Measurements from ENCODE around the gene ARID5A. TPM values are rescaled to one million over a fixed set of nuclear protein-coding genes. Genes with fewer than 3 reads are reported as not detected.

The ARID5A gene
- total and polyA plus RNA-seq, 2 donors (not counting 1 experiment from before 2014, with no cell fraction given): 35.5 to 93.0 TPM

DNA sequence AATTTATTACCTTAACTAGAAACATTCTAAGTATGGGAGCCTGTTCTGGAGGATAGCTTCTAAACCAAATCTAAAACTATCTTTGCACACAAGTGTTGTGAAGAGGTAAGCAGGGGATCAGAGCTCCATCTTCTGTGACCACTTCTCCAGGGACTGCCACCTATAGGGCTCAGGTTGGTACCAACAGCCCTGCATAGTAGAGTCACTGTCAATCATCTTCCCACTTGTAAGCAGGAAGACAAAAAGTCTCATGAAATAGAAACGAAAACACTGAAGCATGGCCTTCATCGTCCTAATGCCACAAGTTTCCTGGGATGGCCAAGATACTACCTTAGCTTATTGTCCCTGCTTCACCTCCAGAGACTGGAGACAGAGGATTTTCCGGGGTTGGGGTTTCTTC is 57.7 kb downstream of the ARID5A start:
- intact Hi-C loops (cut with micrococcal nuclease): no loop called here
- Histone ChIP-seq H3K4me1 (ENCODE audit: control insufficient read depth in 2 of 2, insufficient read depth in 2 of 2, low read length in 2 of 2) (no peaks in the 10 kb centered on the region), H4K20me1 (ENCODE audit: control insufficient read depth, insufficient read depth, low read length, poor library complexity, severe bottlenecking) (no peaks in the 10 kb centered on the region), H3K9ac (ENCODE audit: low read length) (no peak overlapping the region), H2AFZ (ENCODE audit: insufficient read depth, low read depth, low read length, poor library complexity, severe bottlenecking) (no peak overlapping the region), H3K27me3 (replicated peaks in 1 of 4; ENCODE audit: control extremely low read depth in 1 of 4, control insufficient read depth in 3 of 4, insufficient read depth in 4 of 4, low read length in 3 of 4) (no peaks in the 10 kb centered on the region), H3K27ac (ENCODE audit: low read length in 2 of 2) (no peak overlapping the region), H3K79me2 (ENCODE audit: control insufficient read depth, insufficient read depth, low read length) (no peaks in the 10 kb centered on the region), H3K4me2 (replicated peaks; ENCODE audit: low read depth, low read length, poor library complexity, severe bottlenecking) (no peak overlapping the region), H3K9me3 (ENCODE audit: control extremely low read depth in 1 of 3, control insufficient read depth in 2 of 3, insufficient read depth in 1 of 3, low read length in 2 of 3) (no peaks in the 10 kb centered on the region), H3K4me3 (ENCODE audit: control extremely low read depth in 1 of 5, extremely low read depth in 1 of 5, insufficient read depth in 1 of 5, low read depth in 2 of 5, low read length in 4 of 5) (no peak overlapping the region), H3K36me3 (replicated peaks in 1 of 2; ENCODE audit: control extremely low read depth in 1 of 2, control insufficient read depth in 1 of 2, extremely low read depth in 1 of 2, insufficient read depth in 2 of 2, low read length in 1 of 2) (peaks cover 10 to 56% of the 10 kb centered on the region in 2 experiments)
- ChIA-PET CTCF (interaction anchor here (1.0 kb wide), 1 partner anchor 10 kb away, joined by 3 read pairs; no protein-coding TSS in a partner anchor), POLR2A (no interaction called here)
- ATAC-seq (ENCODE audit: low read depth): no peak
- H3K4me3 Mint-ChIP-seq: no peak overlapping the region
- 39% methylated on average over 3 of the region's 3 CpGs for WGBS (ENCODE audit: insufficient coverage)
- no peak for TF ChIP-seq EZH2 (IDR thresholded peaks at IDR 0.05; ENCODE audit: borderline replicate concordance, insufficient read depth, low read depth, low read length, poor library complexity, severe bottlenecking)
- TF ChIP-seq, protein P1, sequence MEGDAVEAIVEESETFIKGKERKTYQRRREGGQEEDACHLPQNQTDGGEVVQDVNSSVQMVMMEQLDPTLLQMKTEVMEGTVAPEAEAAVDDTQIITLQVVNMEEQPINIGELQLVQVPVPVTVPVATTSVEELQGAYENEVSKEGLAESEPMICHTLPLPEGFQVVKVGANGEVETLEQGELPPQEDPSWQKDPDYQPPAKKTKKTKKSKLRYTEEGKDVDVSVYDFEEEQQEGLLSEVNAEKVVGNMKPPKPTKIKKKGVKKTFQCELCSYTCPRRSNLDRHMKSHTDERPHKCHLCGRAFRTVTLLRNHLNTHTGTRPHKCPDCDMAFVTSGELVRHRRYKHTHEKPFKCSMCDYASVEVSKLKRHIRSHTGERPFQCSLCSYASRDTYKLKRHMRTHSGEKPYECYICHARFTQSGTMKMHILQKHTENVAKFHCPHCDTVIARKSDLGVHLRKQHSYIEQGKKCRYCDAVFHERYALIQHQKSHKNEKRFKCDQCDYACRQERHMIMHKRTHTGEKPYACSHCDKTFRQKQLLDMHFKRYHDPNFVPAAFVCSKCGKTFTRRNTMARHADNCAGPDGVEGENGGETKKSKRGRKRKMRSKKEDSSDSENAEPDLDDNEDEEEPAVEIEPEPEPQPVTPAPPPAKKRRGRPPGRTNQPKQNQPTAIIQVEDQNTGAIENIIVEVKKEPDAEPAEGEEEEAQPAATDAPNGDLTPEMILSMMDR (IDR thresholded peaks at IDR 0.05): no peak
- no peak for DNase-seq
- H3K27ac Mint-ChIP-seq: no peak overlapping the region
- H3K27me3 Mint-ChIP-seq: no peaks in the 10 kb centered on the region
- H3K9me3 Mint-ChIP-seq (ENCODE audit: insufficient read depth): no peaks in the 10 kb centered on the region
- H3K4me1 Mint-ChIP-seq: no peaks in the 10 kb centered on the region

DNA sequence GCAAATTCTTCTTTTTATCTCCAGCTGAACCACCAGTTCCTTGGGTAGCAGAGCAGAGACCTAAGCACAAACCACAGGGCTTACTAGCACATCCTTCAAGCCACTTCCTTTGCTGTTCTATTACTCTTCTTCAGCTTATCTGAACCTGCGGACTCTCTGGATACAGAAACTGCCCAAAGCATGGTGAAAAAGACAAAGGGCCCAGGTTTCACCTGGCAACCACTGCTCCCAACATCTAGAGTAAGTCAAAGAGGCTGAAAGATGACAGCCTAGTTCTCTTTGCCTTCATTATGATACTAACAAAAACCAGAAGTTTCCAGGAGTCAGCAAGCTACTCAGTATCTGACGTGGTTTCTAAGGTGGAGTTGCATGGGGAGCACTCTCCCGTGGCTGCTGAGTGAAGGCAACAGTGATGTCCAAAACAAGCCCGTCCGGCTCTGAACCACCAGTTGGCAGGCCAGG is 58.2 kb downstream of the ARID5A start:
- Mint-ChIP-seq H3K9me3 (ENCODE audit: insufficient read depth) (no peaks in the 10 kb centered on the region), H3K4me3 (no peak overlapping the region), H3K27me3 (no peaks in the 10 kb centered on the region), H3K27ac (no peak overlapping the region), H3K4me1 (no peaks in the 10 kb centered on the region)
- H3K4me3 ChIP-seq (ENCODE audit: control extremely low read depth in 1 of 5, extremely low read depth in 1 of 5, insufficient read depth in 1 of 5, low read depth in 2 of 5, low read length in 4 of 5): no peak overlapping the region
- DNase-seq (no peak), ATAC-seq (ENCODE audit: low read depth) (no peak)
- H3K36me3 ChIP-seq (replicated peaks in 1 of 2; ENCODE audit: control extremely low read depth in 1 of 2, control insufficient read depth in 1 of 2, extremely low read depth in 1 of 2, insufficient read depth in 2 of 2, low read length in 1 of 2): peaks cover 10 to 57% of the 10 kb centered on the region in 2 experiments
- H3K27me3 ChIP-seq (replicated peaks in 1 of 4; ENCODE audit: control extremely low read depth in 1 of 4, control insufficient read depth in 3 of 4, insufficient read depth in 4 of 4, low read length in 3 of 4): no peaks in the 10 kb centered on the region
- 67% methylated on average over 5 of the region's 5 CpGs for WGBS (ENCODE audit: insufficient coverage)
- H3K79me2 ChIP-seq (ENCODE audit: control insufficient read depth, insufficient read depth, low read length): no peaks in the 10 kb centered on the region
- no peaks in the 10 kb centered on the region for H3K9me3 ChIP-seq (ENCODE audit: control extremely low read depth in 1 of 3, control insufficient read depth in 2 of 3, insufficient read depth in 1 of 3, low read length in 2 of 3)
- no peaks in the 10 kb centered on the region for H4K20me1 ChIP-seq (ENCODE audit: control insufficient read depth, insufficient read depth, low read length, poor library complexity, severe bottlenecking)
- POLR2A ChIA-PET: no interaction called here
- CTCF ChIA-PET: interaction anchor here (1.0 kb wide), 1 partner anchor 9 kb away, joined by 3 read pairs; no protein-coding TSS in a partner anchor
- H3K27ac ChIP-seq (ENCODE audit: low read length in 2 of 2): no peak overlapping the region
- H2AFZ ChIP-seq (ENCODE audit: insufficient read depth, low read depth, low read length, poor library complexity, severe bottlenecking): no peak overlapping the region
- no peak overlapping the region for H3K4me2 ChIP-seq (replicated peaks; ENCODE audit: low read depth, low read length, poor library complexity, severe bottlenecking)
- TF ChIP-seq, protein P1 (IDR thresholded peaks at IDR 0.05): no peak
- no peak for TF ChIP-seq EZH2 (IDR thresholded peaks at IDR 0.05; ENCODE audit: borderline replicate concordance, insufficient read depth, low read depth, low read length, poor library complexity, severe bottlenecking)
- intact Hi-C loops (cut with micrococcal nuclease): no loop called here
- no peaks in the 10 kb centered on the region for H3K4me1 ChIP-seq (ENCODE audit: control insufficient read depth in 2 of 2, insufficient read depth in 2 of 2, low read length in 2 of 2)
- no peak overlapping the region for H3K9ac ChIP-seq (ENCODE audit: low read length)

Measured in B cell (primary cell).